ENCODE measurements around the gene NFIB. TPM values are rescaled to one million over a fixed set of nuclear protein-coding genes. Genes with fewer than 3 reads are reported as not detected.

Gene NFIB
- total and polyA plus RNA-seq, 2 of the 4 experiments (the other 2 are of a cell fraction): 1.4 to 2.0 TPM

DNA sequence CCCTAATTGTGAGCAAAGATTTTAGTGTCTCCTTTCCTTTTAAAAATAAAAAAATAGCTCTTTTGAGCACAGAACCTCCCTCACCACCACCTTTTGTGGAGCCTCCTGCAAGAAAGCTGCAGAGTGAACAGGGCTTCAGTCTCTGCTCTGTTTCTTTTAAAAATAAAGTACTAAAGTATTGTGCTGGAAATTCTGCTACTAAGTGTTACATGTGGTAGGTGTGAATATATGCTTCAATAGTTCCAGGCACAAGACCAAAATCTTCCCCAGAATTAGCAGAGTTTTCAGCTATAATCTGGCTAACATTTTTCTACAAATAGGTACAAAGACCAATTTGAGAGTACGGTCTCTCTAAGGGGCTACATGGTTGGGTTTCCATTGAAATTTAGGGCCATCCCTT lies 40.3 kb upstream of the NFIB start:
- H3K18ac ChIP-seq (ENCODE audit: low read depth, low read length): no peak overlapping the region
- peaks cover 10% of the 10 kb centered on the region; the same call in 1 of the 2 replicates for H4K20me1 ChIP-seq (ENCODE audit: insufficient read depth, low read length)
- no peak overlapping the region for H3K4me2 ChIP-seq (ENCODE audit: low read depth, low read length)
- no peak overlapping the region for H2BK20ac ChIP-seq (ENCODE audit: low read depth, low read length)
- BruUV-seq (replicated peaks): no TSS peak
- H4K91ac ChIP-seq (ENCODE audit: insufficient read depth, low read depth, low read length): no peak overlapping the region
- no peak overlapping the region for H3K56ac ChIP-seq (ENCODE audit: extremely low read depth, insufficient read depth, low read length)
- H3K79me1 ChIP-seq (ENCODE audit: low read depth in 1 of 2, low read length in 2 of 2): no peaks in the 10 kb centered on the region
- no CpG with 5 or more reads among the region's 1 CpG for WGBS, 2 experiments (ENCODE audit: extremely low coverage in 2 of 2, insufficient read length in 1 of 2)
- H3K27ac ChIP-seq (ENCODE audit: insufficient read depth, low read length): no peak overlapping the region
- ChIA-PET CTCF (interaction anchor here (1.0 to 1.5 kb wide), 8 partner anchors 9 to 1141 kb away, joined by 3 to 5 read pairs (median 3); no protein-coding TSS in a partner anchor), POLR2A (ENCODE audit: unreplicated experiment) (no interaction called here)
- no peak overlapping the region for H4K5ac ChIP-seq (ENCODE audit: low read depth, low read length)
- H2AK9ac ChIP-seq (replicated peaks; ENCODE audit: low read depth, low read length, poor library complexity): no peak overlapping the region
- no peaks in the 10 kb centered on the region for H3K36me3 ChIP-seq (ENCODE audit: control insufficient read depth, insufficient read depth, low read length)
- no peaks in the 10 kb centered on the region; the same call in 1 of the 2 replicates for H3K9me1 ChIP-seq (ENCODE audit: insufficient read depth, low read length)
- no peak overlapping the region for H3K23ac ChIP-seq (ENCODE audit: low read depth, low read length)
- no peak overlapping the region for H2AFZ ChIP-seq (replicated peaks; ENCODE audit: low read length, poor library complexity)
- TF ChIP-seq RAD21 (IDR thresholded peaks at IDR 0.05; ENCODE audit: low read length): no peak
- TF ChIP-seq CHD1 (IDR thresholded peaks at IDR 0.05; ENCODE audit: low read depth, low read length): no peak
- no peak for TF ChIP-seq BHLHE40 (IDR thresholded peaks at IDR 0.05; ENCODE audit: low read depth, low read length)
- TF ChIP-seq FOS (IDR thresholded peaks at IDR 0.05; ENCODE audit: low read depth, low read length): no peak
- TF ChIP-seq, protein P1, sequence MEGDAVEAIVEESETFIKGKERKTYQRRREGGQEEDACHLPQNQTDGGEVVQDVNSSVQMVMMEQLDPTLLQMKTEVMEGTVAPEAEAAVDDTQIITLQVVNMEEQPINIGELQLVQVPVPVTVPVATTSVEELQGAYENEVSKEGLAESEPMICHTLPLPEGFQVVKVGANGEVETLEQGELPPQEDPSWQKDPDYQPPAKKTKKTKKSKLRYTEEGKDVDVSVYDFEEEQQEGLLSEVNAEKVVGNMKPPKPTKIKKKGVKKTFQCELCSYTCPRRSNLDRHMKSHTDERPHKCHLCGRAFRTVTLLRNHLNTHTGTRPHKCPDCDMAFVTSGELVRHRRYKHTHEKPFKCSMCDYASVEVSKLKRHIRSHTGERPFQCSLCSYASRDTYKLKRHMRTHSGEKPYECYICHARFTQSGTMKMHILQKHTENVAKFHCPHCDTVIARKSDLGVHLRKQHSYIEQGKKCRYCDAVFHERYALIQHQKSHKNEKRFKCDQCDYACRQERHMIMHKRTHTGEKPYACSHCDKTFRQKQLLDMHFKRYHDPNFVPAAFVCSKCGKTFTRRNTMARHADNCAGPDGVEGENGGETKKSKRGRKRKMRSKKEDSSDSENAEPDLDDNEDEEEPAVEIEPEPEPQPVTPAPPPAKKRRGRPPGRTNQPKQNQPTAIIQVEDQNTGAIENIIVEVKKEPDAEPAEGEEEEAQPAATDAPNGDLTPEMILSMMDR (conservative IDR thresholded peaks at IDR 0.05; ENCODE audit: low read depth, low read length): no peak
- no peak for TF ChIP-seq RFX5 (IDR thresholded peaks at IDR 0.05; ENCODE audit: low read depth, low read length)
- TF ChIP-seq ELK1 (IDR thresholded peaks at IDR 0.05; ENCODE audit: borderline replicate concordance, low read depth, low read length): no peak
- no peak for TF ChIP-seq RCOR1 (IDR thresholded peaks at IDR 0.05; ENCODE audit: insufficient replicate concordance, low read length)
- intact Hi-C loops (cut with micrococcal nuclease) (loop anchor here (5.0 to 10.0 kb wide), 5 partner anchors 68 to 1319 kb away; no protein-coding TSS in a partner anchor), dilution Hi-C loops (cut with HindIII; ENCODE audit: low sequenced_read_pairs, unreplicated experiment) (no loop called here), in situ Hi-C loops (cut with MboI; ENCODE audit: low sequenced_read_pairs) (loop anchor here (10.0 kb wide), 2 partner anchors 929 to 1319 kb away; no protein-coding TSS in a partner anchor)
- ATAC-seq (ENCODE audit: low read depth) (no peak), DNase-seq (no peak)
- H2BK15ac ChIP-seq (ENCODE audit: low read depth, low read length): no peak overlapping the region
- no peak overlapping the region for H3K14ac ChIP-seq (replicated peaks; ENCODE audit: low read depth, low read length)
- no peak overlapping the region for H3K9ac ChIP-seq (ENCODE audit: low read depth, low read length)
- H2BK120ac ChIP-seq (ENCODE audit: low read depth, low read length): no peak overlapping the region
- H3K4me1 ChIP-seq (ENCODE audit: control insufficient read depth, insufficient read depth, low read length): no peaks in the 10 kb centered on the region
- H3K27me3 ChIP-seq (ENCODE audit: control insufficient read depth, insufficient read depth, low read length): peaks cover 76% of the 10 kb centered on the region
- H3K9me3 ChIP-seq (ENCODE audit: control insufficient read depth, insufficient read depth, low read length): no peaks in the 10 kb centered on the region; the same call in 1 of the 2 replicates
- H2AK5ac ChIP-seq (ENCODE audit: low read depth, low read length): no peak overlapping the region
- H3K4ac ChIP-seq (ENCODE audit: low read depth, low read length): no peak overlapping the region
- no peak overlapping the region for H3K4me3 ChIP-seq (ENCODE audit: insufficient read depth, low read depth, low read length)
- H2BK5ac ChIP-seq (ENCODE audit: low read depth, low read length, poor library complexity, severe bottlenecking): no peak overlapping the region
- no peak overlapping the region for H4K8ac ChIP-seq (ENCODE audit: low read depth in 2 of 2, low read length in 2 of 2)
